ENCODE results near the gene ESR1. TPM values are rescaled to one million over a fixed set of nuclear protein-coding genes. Genes with fewer than 3 reads are reported as not detected.

ESR1 gene
- total and polyA plus RNA-seq, 2 donors from 2014 or later, result 1.1 to 5.2 TPM

- H3K9me3 ChIP-seq (ENCODE audit: control insufficient read depth in 2 of 3, insufficient read depth in 1 of 3, low read length in 3 of 3), result no peaks in the 10 kb centered on the region
- no peak overlapping the region for H3K27ac ChIP-seq (ENCODE audit: low read depth in 2 of 2, low read length in 2 of 2)
- no peak overlapping the region for H3K9ac ChIP-seq (ENCODE audit: low read length in 3 of 3)
- H3K27me3 ChIP-seq (ENCODE audit: control insufficient read depth, insufficient read depth, low read length), result no peaks in the 10 kb centered on the region
- H3K36me3 ChIP-seq (ENCODE audit: control insufficient read depth in 2 of 3, insufficient read depth in 3 of 3, low read length in 3 of 3), result peaks cover 3 to 23% (median 13%) of the 10 kb centered on the region in 3 donors
- no peak overlapping the region for H3K4me3 ChIP-seq (ENCODE audit: low read length in 3 of 3)
- FAIRE-seq (no peak), DNase-seq (no peak)
- H3K4me1 ChIP-seq (ENCODE audit: control insufficient read depth in 2 of 3, insufficient read depth in 2 of 3, low read depth in 1 of 3, low read length in 3 of 3), result peaks cover 0 to 2% (median 0%) of the 10 kb centered on the region in 3 donors
- intact Hi-C loops (cut with DNase I), result no loop called here
- TF ChIP-seq CTCF (IDR thresholded peaks at IDR 0.05; ENCODE audit: borderline replicate concordance, extremely low read depth, insufficient read depth), result no peak
Observed at GRCh38 chr6:152160346-152160745, 352.9 kb downstream of the ESR1 start.

GRCh38 chr6:152161501-152161900, 354.0 kb downstream of the ESR1 start:
- Histone ChIP-seq H3K27ac (ENCODE audit: low read depth in 2 of 2, low read length in 2 of 2) (no peak overlapping the region), H3K36me3 (ENCODE audit: control insufficient read depth in 2 of 3, insufficient read depth in 3 of 3, low read length in 3 of 3) (peaks cover 3 to 21% (median 9%) of the 10 kb centered on the region in 3 donors), H3K9me3 (ENCODE audit: control insufficient read depth in 2 of 3, insufficient read depth in 1 of 3, low read length in 3 of 3) (no peaks in the 10 kb centered on the region), H3K4me3 (ENCODE audit: low read length in 3 of 3) (no peak overlapping the region), H3K9ac (ENCODE audit: low read length in 3 of 3) (no peak overlapping the region), H3K4me1 (ENCODE audit: control insufficient read depth in 2 of 3, insufficient read depth in 2 of 3, low read depth in 1 of 3, low read length in 3 of 3) (peaks cover 0 to 3% (median 0%) of the 10 kb centered on the region in 3 donors), H3K27me3 (ENCODE audit: control insufficient read depth, insufficient read depth, low read length) (no peaks in the 10 kb centered on the region)
- FAIRE-seq, result no peak
- intact Hi-C loops (cut with DNase I), result no loop called here
- no peak for TF ChIP-seq CTCF (IDR thresholded peaks at IDR 0.05; ENCODE audit: borderline replicate concordance, extremely low read depth, insufficient read depth)
- no peak for DNase-seq

GRCh38 chr6:152164957-152165356, 357.5 kb downstream of the ESR1 start:
- Histone ChIP-seq H3K4me3 (ENCODE audit: low read length in 3 of 3) (no peak overlapping the region), H3K27ac (ENCODE audit: low read depth in 2 of 2, low read length in 2 of 2) (no peak overlapping the region), H3K9ac (ENCODE audit: low read length in 3 of 3) (no peak overlapping the region), H3K9me3 (ENCODE audit: control insufficient read depth in 2 of 3, insufficient read depth in 1 of 3, low read length in 3 of 3) (no peaks in the 10 kb centered on the region), H3K36me3 (ENCODE audit: control insufficient read depth in 2 of 3, insufficient read depth in 3 of 3, low read length in 3 of 3) (peaks cover 3 to 24% (median 12%) of the 10 kb centered on the region in 3 donors), H3K4me1 (ENCODE audit: control insufficient read depth in 2 of 3, insufficient read depth in 2 of 3, low read depth in 1 of 3, low read length in 3 of 3) (peaks cover 0 to 3% (median 0%) of the 10 kb centered on the region in 3 donors), H3K27me3 (ENCODE audit: control insufficient read depth, insufficient read depth, low read length) (no peaks in the 10 kb centered on the region)
- intact Hi-C loops (cut with DNase I), result no loop called here
- no peak for FAIRE-seq
- DNase-seq, result no peak
- TF ChIP-seq CTCF (IDR thresholded peaks at IDR 0.05; ENCODE audit: borderline replicate concordance, extremely low read depth, insufficient read depth), result no peak

GRCh38 chr6:152166497-152166896, 359.0 kb downstream of the ESR1 start:
- no peak overlapping the region for H3K27ac ChIP-seq (ENCODE audit: low read depth in 2 of 2, low read length in 2 of 2)
- no peak for DNase-seq
- FAIRE-seq, result no peak
- no peak overlapping the region for H3K4me3 ChIP-seq (ENCODE audit: low read length in 3 of 3)
- intact Hi-C loops (cut with DNase I), result no loop called here
- no peak overlapping the region for H3K9ac ChIP-seq (ENCODE audit: low read length in 3 of 3)
- H3K27me3 ChIP-seq (ENCODE audit: control insufficient read depth, insufficient read depth, low read length), result no peaks in the 10 kb centered on the region
- no peak for TF ChIP-seq CTCF (IDR thresholded peaks at IDR 0.05; ENCODE audit: borderline replicate concordance, extremely low read depth, insufficient read depth)
- H3K36me3 ChIP-seq (ENCODE audit: control insufficient read depth in 2 of 3, insufficient read depth in 3 of 3, low read length in 3 of 3), result peaks cover 3 to 25% (median 10%) of the 10 kb centered on the region in 3 donors
- H3K9me3 ChIP-seq (ENCODE audit: control insufficient read depth in 2 of 3, insufficient read depth in 1 of 3, low read length in 3 of 3), result no peaks in the 10 kb centered on the region
- peaks cover 0 to 3% (median 0%) of the 10 kb centered on the region in 3 donors for H3K4me1 ChIP-seq (ENCODE audit: control insufficient read depth in 2 of 3, insufficient read depth in 2 of 3, low read depth in 1 of 3, low read length in 3 of 3)

All from kidney (tissue), 14 donors.